Gastrocnemius medialis (tissue), 4 donors: Measurements from ENCODE around the gene ELP2.
"Not testable (repeated sequence)": the region's sequence is repeated elsewhere in the genome, so short reads cannot be mapped to it uniquely, and the experiment has no call there.

Experiments
- CTCF ChIP-seq, 5 experiments: fragments of 450-650 bp in 3 of 5; fragments of 200-600 bp in 2 of 5; sonication (generic) in 2 of 5; IDR thresholded peaks in 4 of 5; conservative IDR thresholded peaks in 1 of 5; 1 replicate in 4 of 5; 2 replicates in 1 of 5; pipeline ENCODE4 v1.5.1; 2016 to 2019; ENCODE audit warnings: antibody characterized with exemption in 5 of 5, mild to moderate bottlenecking in 3 of 5, moderate library complexity in 3 of 5
- POLR2A ChIP-seq, 2 donors: fragments of 450-650 bp; IDR thresholded peaks; one replicate each; pipeline ENCODE4 v1.6.1; 2017; ENCODE audit warnings: antibody characterized with exemption in 2 of 2, mild to moderate bottlenecking in 2 of 2, moderate library complexity in 2 of 2

- not testable (repeated sequence) for TF ChIP-seq CTCF (IDR thresholded peaks at IDR 0.05 in 4 of 5, conservative IDR thresholded peaks at IDR 0.05 in 1 of 5); POLR2A (IDR thresholded peaks at IDR 0.05)
Measured at GRCh38 chr18:36116771-36117170, 12.9 kb upstream of the ELP2 start.
